Measurements from ENCODE around the gene PRKAG1.
A peak's percentile ranks its signal among the peaks of the same experiment; 100 is the strongest.

The PRKAG1 gene

GRCh38 chr12:48966177-48966895 is 52.2 kb downstream of the PRKAG1 start:
- peak; percentile 73 for DNase-seq
- Histone ChIP-seq H3K27ac (ENCODE audit: low read length) (peak overlapping the region; percentile 0; the same call in 1 of the 2 replicates), H3K4me1 (ENCODE audit: low read length) (peaks cover 27% of the 10 kb centered on the region), H3K9me2 (replicated peaks; ENCODE audit: insufficient read depth, low read length) (no peaks in the 10 kb centered on the region), H3K9ac (ENCODE audit: low read length) (no peak overlapping the region), H3K79me2 (ENCODE audit: low read length) (no peaks in the 10 kb centered on the region), H2AFZ (ENCODE audit: low read length) (peak overlapping the region; percentile 65), H3K27me3 (replicated peaks; ENCODE audit: insufficient read depth, low read length) (peaks cover 14% of the 10 kb centered on the region), H3K4me2 (ENCODE audit: low read depth, low read length) (peak overlapping the region; percentile 15), H3K9me3 (replicated peaks; ENCODE audit: insufficient read depth, low read length) (no peaks in the 10 kb centered on the region), H4K20me1 (ENCODE audit: insufficient read depth, low read length) (no peaks in the 10 kb centered on the region), H3F3A (ENCODE audit: insufficient read depth, low read length) (no peaks in the 10 kb centered on the region), H3K36me3 (replicated peaks; ENCODE audit: insufficient read depth, low read length) (no peaks in the 10 kb centered on the region), H3K4me3 (ENCODE audit: low read length) (0 out of 2 replicates have a peak overlapping the region, but pooled peaks have one; percentile 9)
- TF ChIP-seq CTCF (IDR thresholded peaks at IDR 0.05; ENCODE audit: low read length) (no peak), EZH2phosphoT487 (IDR thresholded peaks at IDR 0.05; ENCODE audit: low read length) (no peak), EZH2 (optimal IDR thresholded peaks at IDR 0.05; ENCODE audit: low read depth, low read length) (no peak)

GRCh38 chr12:48965298-48965838 is 53.2 kb downstream of the PRKAG1 start:
- DNase-seq, result no peak
- H3K27ac ChIP-seq (ENCODE audit: low read length), result no peak overlapping the region
- H3K9me2 ChIP-seq (replicated peaks; ENCODE audit: insufficient read depth, low read length), result no peaks in the 10 kb centered on the region
- H3F3A ChIP-seq (ENCODE audit: insufficient read depth, low read length), result no peaks in the 10 kb centered on the region
- H3K79me2 ChIP-seq (ENCODE audit: low read length), result no peaks in the 10 kb centered on the region
- TF ChIP-seq EZH2phosphoT487 (IDR thresholded peaks at IDR 0.05; ENCODE audit: low read length), result no peak
- no peak for TF ChIP-seq EZH2 (optimal IDR thresholded peaks at IDR 0.05; ENCODE audit: low read depth, low read length)
- 0 out of 2 replicates have a peak, but pooled peaks have one; percentile 3 for TF ChIP-seq CTCF (IDR thresholded peaks at IDR 0.05; ENCODE audit: low read length)
- H3K36me3 ChIP-seq (replicated peaks; ENCODE audit: insufficient read depth, low read length), result no peaks in the 10 kb centered on the region
- H3K4me3 ChIP-seq (ENCODE audit: low read length), result no peak overlapping the region
- peaks cover 27% of the 10 kb centered on the region for H3K4me1 ChIP-seq (ENCODE audit: low read length)
- no peak overlapping the region for H2AFZ ChIP-seq (ENCODE audit: low read length)
- H3K4me2 ChIP-seq (ENCODE audit: low read depth, low read length), result no peak overlapping the region
- H4K20me1 ChIP-seq (ENCODE audit: insufficient read depth, low read length), result no peaks in the 10 kb centered on the region
- H3K9ac ChIP-seq (ENCODE audit: low read length), result no peak overlapping the region
- H3K27me3 ChIP-seq (replicated peaks; ENCODE audit: insufficient read depth, low read length), result peaks cover 4% of the 10 kb centered on the region
- no peaks in the 10 kb centered on the region for H3K9me3 ChIP-seq (replicated peaks; ENCODE audit: insufficient read depth, low read length)

DNA sequence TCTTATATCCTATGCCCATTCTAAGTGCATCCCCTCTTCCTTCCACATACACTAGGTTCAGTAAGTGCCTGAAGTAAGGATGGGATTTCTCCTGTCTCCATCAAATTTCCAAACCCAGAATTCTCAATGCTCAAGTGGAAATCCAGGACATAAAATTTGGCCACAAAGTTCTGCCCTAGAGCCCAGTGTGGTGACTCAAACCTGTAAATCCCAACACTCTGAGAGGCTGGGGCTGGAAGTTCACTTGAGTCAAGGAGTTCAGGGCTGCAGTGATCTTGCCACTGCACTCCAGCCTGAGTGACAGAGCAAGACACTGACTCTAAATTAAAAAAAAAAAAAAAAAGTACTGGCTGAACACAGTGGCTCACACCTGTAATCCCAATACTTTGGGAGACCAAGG is 56.8 kb downstream of the PRKAG1 start:
- H3K9me3 ChIP-seq (replicated peaks; ENCODE audit: insufficient read depth, low read length), result no peaks in the 10 kb centered on the region
- H3K9ac ChIP-seq (ENCODE audit: low read length), result no peak overlapping the region
- TF ChIP-seq EZH2 (optimal IDR thresholded peaks at IDR 0.05; ENCODE audit: low read depth, low read length) (no peak), EZH2phosphoT487 (IDR thresholded peaks at IDR 0.05; ENCODE audit: low read length) (no peak), CTCF (IDR thresholded peaks at IDR 0.05; ENCODE audit: low read length) (no peak)
- no peak overlapping the region for H2AFZ ChIP-seq (ENCODE audit: low read length)
- no peaks in the 10 kb centered on the region for H4K20me1 ChIP-seq (ENCODE audit: insufficient read depth, low read length)
- no peak overlapping the region for H3K4me2 ChIP-seq (ENCODE audit: low read depth, low read length)
- H3K27ac ChIP-seq (ENCODE audit: low read length), result no peak overlapping the region
- H3K9me2 ChIP-seq (replicated peaks; ENCODE audit: insufficient read depth, low read length), result no peaks in the 10 kb centered on the region
- H3K27me3 ChIP-seq (replicated peaks; ENCODE audit: insufficient read depth, low read length), result no peaks in the 10 kb centered on the region
- no peak overlapping the region for H3K4me3 ChIP-seq (ENCODE audit: low read length)
- peaks cover 4% of the 10 kb centered on the region for H3K79me2 ChIP-seq (ENCODE audit: low read length)
- DNase-seq, result no peak
- H3K4me1 ChIP-seq (ENCODE audit: low read length), result peaks cover 28% of the 10 kb centered on the region
- no peaks in the 10 kb centered on the region; the same call in 1 of the 2 replicates for H3F3A ChIP-seq (ENCODE audit: insufficient read depth, low read length)
- H3K36me3 ChIP-seq (replicated peaks; ENCODE audit: insufficient read depth, low read length), result no peaks in the 10 kb centered on the region
